Stimulated activated naive B cell treated with anti-CD40 and anti-IgM and Interleukin-4, amounts not matched to agents 10 μg/mL and 1 μg/mL and 100 μg/mL, for 72 hours (primary cell): Measurements from ENCODE around the gene LITAFD.

ENCODE experiments used
- ATAC-seq, 2 donors: fragments of 150-1000 bp; cut with Tn5 transposase; replicated peaks; 2 replicates each; pipeline ENCODE4 v1.10.0; 2021; ENCODE audit warnings: moderate library complexity in 1 of 2
- DNase-seq: peaks from one replicate; pipeline ENCODE4 v3.0.0; 2021
- H3K27ac Mint-ChIP-seq: one replicate; pipeline ENCODE4 v1.8.0; 2022; ENCODE audit warnings: mild to moderate bottlenecking, mixed read lengths
- H3K27me3 Mint-ChIP-seq, 2 donors: one replicate each; pipeline ENCODE4 v1.8.0; 2022; ENCODE audit warnings: mixed read lengths in 2 of 2
- H3K36me3 Mint-ChIP-seq, 2 donors: one replicate each; pipeline ENCODE4 v1.8.0; 2022; ENCODE audit warnings: mixed read lengths in 2 of 2, mild to moderate bottlenecking in 1 of 2
- H3K4me1 Mint-ChIP-seq, 2 donors: one replicate each; pipeline ENCODE4 v1.8.0; 2022; ENCODE audit warnings: mixed read lengths in 2 of 2, mild to moderate bottlenecking in 1 of 2
- H3K4me3 Mint-ChIP-seq, 2 donors: one replicate each; pipeline ENCODE4 v1.8.0; 2022; ENCODE audit warnings: mild to moderate bottlenecking in 2 of 2, mixed read lengths in 2 of 2, moderate library complexity in 1 of 2
- H3K9me3 Mint-ChIP-seq, 2 donors: one replicate each; pipeline ENCODE4 v1.8.0; 2022; ENCODE audit warnings: mixed read lengths in 2 of 2, mild to moderate bottlenecking in 1 of 2

The LITAFD gene

DNA sequence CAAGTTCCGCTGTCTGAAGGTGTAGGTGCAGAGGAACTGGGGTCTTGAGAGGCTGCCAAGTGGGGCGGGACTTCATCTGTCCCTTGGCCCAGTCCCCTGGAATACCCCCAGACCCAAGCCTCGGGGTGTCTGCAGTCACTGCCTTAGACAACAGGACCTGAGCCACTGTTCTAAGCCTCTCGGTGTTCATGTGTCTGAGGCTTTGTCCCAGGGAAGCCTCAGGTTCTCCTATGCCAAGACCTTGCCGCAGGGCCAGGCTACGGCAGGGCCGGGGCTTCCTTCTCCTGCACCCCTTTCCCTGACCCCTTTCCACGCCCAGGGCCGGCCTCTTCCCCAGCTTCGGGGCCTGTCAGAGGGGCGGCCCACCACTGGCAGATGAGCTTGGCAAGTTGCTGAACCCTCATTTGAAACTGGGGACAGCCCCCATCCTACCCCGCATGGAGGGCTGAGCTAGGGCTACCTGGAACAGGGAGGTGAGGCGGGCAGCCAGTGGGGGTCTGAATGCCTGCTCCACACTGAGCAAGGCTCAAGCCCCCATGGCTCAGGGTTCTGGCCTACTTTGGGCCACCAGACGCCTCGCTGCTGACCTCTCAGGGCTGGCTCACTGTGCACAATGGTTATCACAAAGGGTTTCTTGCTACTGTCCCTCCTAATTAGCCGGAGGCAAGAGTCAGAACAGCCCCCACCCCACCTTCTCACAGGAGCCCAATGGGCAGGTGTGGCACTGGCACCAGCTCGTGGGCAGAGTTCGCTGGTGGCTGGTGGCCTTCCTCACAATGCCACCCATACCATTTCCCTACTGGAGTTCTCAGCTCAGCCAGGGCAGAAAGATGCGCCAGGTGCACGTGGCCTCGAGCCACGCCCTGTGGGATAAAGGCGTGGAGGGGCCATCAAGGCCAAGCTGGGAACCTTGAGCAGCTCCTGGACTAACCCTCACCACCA is 7.1 kb downstream of the LITAFD start:
- Mint-ChIP-seq H3K27ac (peak overlapping the region; percentile 99), H3K9me3 (no peaks in the 10 kb centered on the region), H3K36me3 (peaks cover 55 to 64% of the 10 kb centered on the region in 2 donors)

DNA sequence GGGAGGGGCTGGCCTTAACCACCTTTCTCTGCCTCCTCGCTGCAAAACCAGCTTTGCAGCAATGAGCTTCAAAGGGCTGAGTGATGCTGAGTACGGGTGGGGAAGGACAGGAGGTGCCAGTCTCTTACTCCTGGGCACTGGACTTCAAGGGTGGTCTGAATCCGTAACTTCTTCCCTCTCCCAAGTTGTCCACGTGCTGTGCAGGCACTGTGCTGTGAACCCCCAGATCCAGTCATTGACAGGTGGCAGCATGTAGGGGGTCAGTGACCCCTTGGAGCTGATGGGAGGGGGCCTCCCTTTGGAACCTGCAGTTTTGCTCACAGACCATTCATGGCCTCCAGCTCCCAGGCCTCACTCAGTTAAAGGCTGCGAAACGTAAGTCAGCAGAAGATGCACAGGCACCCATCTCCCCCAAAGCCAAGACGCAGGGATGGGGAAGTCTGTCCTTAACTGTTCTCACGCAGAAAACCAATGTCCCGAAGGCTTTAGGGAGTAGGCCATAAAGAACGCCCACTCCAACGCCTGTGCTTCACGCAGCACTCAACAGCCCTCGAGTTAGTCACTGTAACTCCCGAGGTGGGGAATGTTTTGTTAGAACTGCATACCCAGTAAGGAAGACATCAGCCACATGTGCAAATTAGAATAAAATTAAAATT is 7.9 kb downstream of the LITAFD start:
- no peaks in the 10 kb centered on the region for H3K9me3 Mint-ChIP-seq
- H3K36me3 Mint-ChIP-seq = peaks cover 63 to 72% of the 10 kb centered on the region in 2 donors
- DNase-seq (no peak), ATAC-seq (no peak)
- H3K4me3 Mint-ChIP-seq = no peak overlapping the region
- H3K4me1 Mint-ChIP-seq = peaks cover 54 to 92% of the 10 kb centered on the region in 2 donors
- peak overlapping the region; percentile 99 for H3K27ac Mint-ChIP-seq
- peaks cover 6% of the 10 kb centered on the region in 2 donors for H3K27me3 Mint-ChIP-seq

More for the DNA sequence above, 7.1 kb downstream of the LITAFD start:
- H3K4me1 Mint-ChIP-seq = peaks cover 50 to 85% of the 10 kb centered on the region in 2 donors
- H3K4me3 Mint-ChIP-seq = peak overlapping the region in 1 of 2 donors; percentile 46
- ATAC-seq = no peak
- no peak for DNase-seq
- H3K27me3 Mint-ChIP-seq = peaks cover 6% of the 10 kb centered on the region in 2 donors

- peaks cover 66 to 73% of the 10 kb centered on the region in 2 donors for H3K36me3 Mint-ChIP-seq
- H3K27me3 Mint-ChIP-seq = peaks cover 4 to 5% of the 10 kb centered on the region in 2 donors
- H3K4me1 Mint-ChIP-seq = peaks cover 49 to 87% of the 10 kb centered on the region in 2 donors
- H3K27ac Mint-ChIP-seq = peak overlapping the region; percentile 99
- no peak for DNase-seq
- H3K9me3 Mint-ChIP-seq = no peaks in the 10 kb centered on the region
- peak overlapping the region in 1 of 2 donors; percentile 46 for H3K4me3 Mint-ChIP-seq
- no peak for ATAC-seq
Measured at GRCh38 chr16:8890549-8890921, 8.4 kb downstream of the LITAFD start.

DNA sequence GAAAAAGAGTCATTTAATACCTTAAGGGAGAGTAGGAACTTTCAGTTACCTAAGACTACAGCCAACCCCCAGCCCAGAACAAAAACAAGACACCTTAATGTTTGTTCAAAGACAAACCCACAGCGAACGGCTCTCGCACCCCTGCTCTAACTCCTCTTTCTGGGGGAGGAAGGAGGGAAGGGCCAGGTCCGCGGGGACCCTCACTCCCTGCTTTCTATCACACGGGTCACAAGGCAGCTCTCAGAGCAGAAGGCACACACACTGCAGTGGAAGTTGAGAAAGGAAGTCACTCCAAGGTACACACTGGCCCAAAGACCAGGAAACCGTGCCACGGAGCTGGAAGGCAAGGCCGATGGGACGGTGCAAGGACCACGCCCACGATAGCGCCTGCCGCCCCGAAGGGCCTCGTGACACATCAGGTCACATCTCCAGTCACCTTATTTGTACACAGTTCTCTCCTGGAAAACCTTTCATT is 10.0 kb downstream of the LITAFD start:
- no peaks in the 10 kb centered on the region for H3K27me3 Mint-ChIP-seq
- H3K9me3 Mint-ChIP-seq = no peaks in the 10 kb centered on the region
- H3K36me3 Mint-ChIP-seq = peaks cover 62 to 71% of the 10 kb centered on the region in 2 donors
- DNase-seq (peak; percentile 72), ATAC-seq (peak; percentile 61 to 66)
- peak overlapping the region; percentile 99 for H3K27ac Mint-ChIP-seq
- peak overlapping the region; percentile 76 to 81 for H3K4me3 Mint-ChIP-seq
- H3K4me1 Mint-ChIP-seq = peaks cover 36 to 71% of the 10 kb centered on the region in 2 donors

DNA sequence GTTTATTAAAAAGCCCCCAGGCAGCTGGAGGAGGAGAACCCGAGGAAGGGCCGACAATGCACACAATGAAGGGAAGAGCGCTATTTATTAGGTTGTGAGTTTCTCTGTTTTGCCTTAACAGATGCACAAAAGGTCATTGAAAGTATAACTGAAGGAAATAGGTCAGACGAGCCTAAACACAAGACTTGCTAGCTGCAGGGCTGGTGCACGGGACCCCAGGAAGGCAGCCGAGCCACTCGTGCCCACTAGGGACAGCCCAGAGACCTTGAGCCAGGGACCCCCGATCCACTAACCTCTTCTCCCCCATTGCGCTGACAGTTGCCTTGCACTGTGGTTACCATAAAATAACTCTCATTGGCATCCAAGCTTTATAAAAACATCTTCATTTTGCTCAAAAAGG is 11.3 kb downstream of the LITAFD start:
- peak overlapping the region; percentile 1 to 43 for H3K4me3 Mint-ChIP-seq

DNA sequence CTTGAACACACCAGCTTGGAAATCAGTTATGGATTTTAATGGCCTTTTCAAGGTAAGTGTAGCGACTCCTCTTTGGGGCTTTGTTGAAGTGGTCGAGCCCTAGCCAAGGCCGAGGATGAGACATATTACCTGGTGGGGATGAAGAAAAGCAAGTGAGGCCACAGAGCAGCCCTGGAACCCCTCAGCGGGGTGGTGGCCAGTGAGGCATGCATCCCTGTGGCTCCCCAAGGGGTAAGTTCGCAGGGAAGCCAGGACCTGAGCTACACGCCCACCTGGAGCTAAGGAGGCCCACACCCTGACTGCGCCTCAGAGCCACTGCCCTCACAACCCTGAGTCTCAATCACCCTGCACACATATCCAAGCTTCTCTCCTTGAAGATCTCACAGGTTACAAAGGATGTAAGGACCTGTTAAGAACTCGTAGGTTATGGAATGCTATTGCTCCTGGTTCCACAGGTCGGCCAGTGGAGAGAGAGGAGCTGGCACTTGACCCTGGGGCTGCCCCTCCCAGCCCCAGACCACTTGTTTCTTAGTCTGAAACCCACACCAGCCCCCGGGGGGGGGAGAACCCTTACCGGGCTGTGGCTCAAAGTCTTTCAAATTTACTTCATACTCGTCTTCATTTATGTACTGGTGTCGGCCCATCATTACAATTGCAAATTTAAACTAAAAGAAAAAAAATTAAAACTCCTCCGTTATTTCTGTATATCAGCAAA is 12.0 kb downstream of the LITAFD start:
- Mint-ChIP-seq H3K4me1 (peaks cover 31 to 63% of the 10 kb centered on the region in 2 donors), H3K27ac (peak overlapping the region; percentile 99), H3K36me3 (peaks cover 65 to 76% of the 10 kb centered on the region in 2 donors), H3K27me3 (no peaks in the 10 kb centered on the region), H3K9me3 (no peaks in the 10 kb centered on the region), H3K4me3 (peak overlapping the region in 1 of 2 donors; percentile 44)
- no peak for ATAC-seq
- DNase-seq = no peak

More for the DNA sequence above, 11.3 kb downstream of the LITAFD start:
- DNase-seq (no peak), ATAC-seq (no peak)
- no peaks in the 10 kb centered on the region for H3K9me3 Mint-ChIP-seq
- peak overlapping the region; percentile 99 for H3K27ac Mint-ChIP-seq
- H3K27me3 Mint-ChIP-seq = no peaks in the 10 kb centered on the region
- H3K36me3 Mint-ChIP-seq = peaks cover 61 to 73% of the 10 kb centered on the region in 2 donors
- peaks cover 31 to 61% of the 10 kb centered on the region in 2 donors for H3K4me1 Mint-ChIP-seq

DNA sequence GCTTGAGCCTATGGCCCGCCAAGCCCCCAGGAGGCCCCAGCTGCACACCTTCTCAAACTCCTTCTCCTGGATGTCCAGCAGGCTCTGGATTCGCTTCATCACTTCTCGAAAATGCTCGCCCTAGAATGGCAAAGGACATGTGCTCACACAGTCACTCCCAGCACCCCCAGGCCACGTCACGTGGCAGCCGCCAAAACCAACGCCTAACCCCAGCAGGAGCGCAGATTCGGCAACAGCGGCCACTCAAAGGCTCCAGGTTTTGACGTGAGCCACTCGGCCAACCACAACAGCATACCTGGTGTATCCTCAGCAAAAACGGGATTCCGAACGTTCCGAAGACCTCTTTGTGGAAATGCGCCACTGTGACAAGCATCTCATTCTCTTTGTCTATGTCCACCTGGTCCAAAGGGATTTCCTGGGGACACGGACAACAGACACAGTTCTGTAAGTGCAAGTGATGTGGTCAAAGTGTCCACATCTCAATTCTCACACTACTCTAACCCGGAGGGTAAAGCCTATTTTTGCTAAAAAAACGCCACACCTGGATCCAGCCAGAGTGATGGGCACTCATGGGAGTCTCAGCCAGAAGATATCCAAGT is 12.7 kb downstream of the LITAFD start:
- H3K27ac Mint-ChIP-seq = peak overlapping the region; percentile 99
- peaks cover 67 to 83% of the 10 kb centered on the region in 2 donors for H3K36me3 Mint-ChIP-seq
- H3K27me3 Mint-ChIP-seq = no peaks in the 10 kb centered on the region
- H3K9me3 Mint-ChIP-seq = no peaks in the 10 kb centered on the region
- H3K4me1 Mint-ChIP-seq = peaks cover 32 to 59% of the 10 kb centered on the region in 2 donors
- ATAC-seq (no peak), DNase-seq (no peak)
- H3K4me3 Mint-ChIP-seq = peak overlapping the region in 1 of 2 donors; percentile 44

GRCh38 chr16:8898660-8899318 is 16.6 kb downstream of the LITAFD start:
- peak overlapping the region; percentile 65 for H3K27ac Mint-ChIP-seq
- peaks cover 51 to 74% of the 10 kb centered on the region in 2 donors for H3K36me3 Mint-ChIP-seq
- no peaks in the 10 kb centered on the region for H3K27me3 Mint-ChIP-seq

GRCh38 chr16:8899709-8900317 is 17.7 kb downstream of the LITAFD start:
- peaks cover 44 to 71% of the 10 kb centered on the region in 2 donors for H3K36me3 Mint-ChIP-seq
- ATAC-seq (peak; percentile 41 to 43), DNase-seq (no peak)
- no peaks in the 10 kb centered on the region for H3K9me3 Mint-ChIP-seq
- no peak overlapping the region for H3K4me3 Mint-ChIP-seq
- peaks cover 4 to 12% of the 10 kb centered on the region in 2 donors for H3K4me1 Mint-ChIP-seq
- no peaks in the 10 kb centered on the region for H3K27me3 Mint-ChIP-seq
- H3K27ac Mint-ChIP-seq = peak overlapping the region; percentile 51

More at GRCh38 chr16:8898660-8899318, 16.6 kb downstream of the LITAFD start:
- Mint-ChIP-seq H3K4me3 (peak overlapping the region in 1 of 2 donors; percentile 25), H3K4me1 (peaks cover 7 to 23% of the 10 kb centered on the region in 2 donors), H3K9me3 (no peaks in the 10 kb centered on the region)
- DNase-seq = no peak
- peak; percentile 57 to 59 for ATAC-seq

DNA sequence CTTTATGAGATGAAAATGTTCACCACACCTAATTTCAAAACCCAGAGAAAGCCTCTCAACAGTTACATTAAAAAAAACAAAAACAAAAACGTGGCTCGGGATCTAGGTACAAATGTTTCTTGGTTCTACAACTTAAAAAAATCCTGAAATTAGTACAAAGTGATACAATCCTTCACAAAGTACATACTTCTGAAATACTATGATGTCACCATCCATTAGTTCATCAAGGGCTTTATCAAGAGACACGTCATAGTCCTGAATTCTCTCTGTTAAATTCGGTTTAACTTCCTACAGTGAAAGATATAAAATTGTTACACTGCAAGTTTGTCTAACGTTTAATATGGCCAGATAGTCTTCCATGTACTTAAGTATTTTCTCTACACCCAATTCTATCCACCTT is 18.2 kb downstream of the LITAFD start:
- Mint-ChIP-seq H3K27ac (peak overlapping the region; percentile 51), H3K4me1 (peaks cover 5 to 11% of the 10 kb centered on the region in 2 donors), H3K4me3 (no peak overlapping the region), H3K36me3 (peaks cover 45 to 70% of the 10 kb centered on the region in 2 donors), H3K27me3 (no peaks in the 10 kb centered on the region), H3K9me3 (no peaks in the 10 kb centered on the region)
- ATAC-seq (no peak), DNase-seq (no peak)

- DNase-seq (no peak), ATAC-seq (no peak)
- H3K9me3 Mint-ChIP-seq = no peaks in the 10 kb centered on the region
- H3K4me3 Mint-ChIP-seq = no peak overlapping the region
- peak overlapping the region; percentile 31 for H3K27ac Mint-ChIP-seq
- peaks cover 5 to 11% of the 10 kb centered on the region in 2 donors for H3K4me1 Mint-ChIP-seq
- H3K27me3 Mint-ChIP-seq = no peaks in the 10 kb centered on the region
- peaks cover 48 to 75% of the 10 kb centered on the region in 2 donors for H3K36me3 Mint-ChIP-seq
Measured at GRCh38 chr16:8901320-8901861, 19.2 kb downstream of the LITAFD start.

- DNase-seq = no peak
- H3K9me3 Mint-ChIP-seq = no peaks in the 10 kb centered on the region
- H3K4me3 Mint-ChIP-seq = no peak overlapping the region
- no peaks in the 10 kb centered on the region for H3K27me3 Mint-ChIP-seq
- H3K4me1 Mint-ChIP-seq = peaks cover 8 to 19% of the 10 kb centered on the region in 2 donors
- H3K36me3 Mint-ChIP-seq = peaks cover 46 to 72% of the 10 kb centered on the region in 2 donors
- H3K27ac Mint-ChIP-seq = no peak overlapping the region
- ATAC-seq = no peak
Measured at GRCh38 chr16:8903004-8903403, 20.9 kb downstream of the LITAFD start.
